Measurements from ENCODE around the gene OGFOD3.

The OGFOD3 gene

GRCh38 chr17:82446124-82446523 is 27.7 kb upstream of the OGFOD3 start:
- no peak for DNase-seq

GRCh38 chr17:82445542-82445941 is 27.2 kb upstream of the OGFOD3 start:
- no peak for DNase-seq

DNA sequence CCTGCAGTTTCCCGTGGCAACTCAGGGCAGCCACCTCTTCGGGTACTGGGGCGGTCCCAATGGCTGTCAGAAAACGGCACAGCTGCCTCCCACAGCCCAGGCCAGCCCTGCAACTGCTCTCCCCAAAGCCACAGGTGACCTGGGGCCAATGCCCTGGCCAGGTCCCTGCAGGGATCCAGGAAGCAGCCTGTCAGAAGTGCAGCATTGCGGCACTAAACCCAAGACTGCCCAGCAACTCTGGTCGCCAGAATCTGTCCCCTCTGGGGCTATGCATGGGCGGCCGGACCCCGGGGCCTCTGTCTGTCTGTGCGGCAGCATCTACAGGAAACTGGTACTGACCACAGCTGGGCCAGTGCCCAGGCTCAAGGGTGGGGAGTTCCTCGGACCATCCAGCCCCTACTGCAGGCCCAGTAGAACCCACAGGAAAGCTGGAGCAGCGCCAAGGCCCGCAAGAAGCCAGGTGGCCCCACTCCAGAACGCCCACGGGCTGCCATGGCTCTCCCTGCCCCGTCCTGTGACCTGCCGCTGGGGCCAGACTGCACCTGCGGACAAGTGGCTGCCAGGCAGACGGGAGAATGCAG is 26.6 kb upstream of the OGFOD3 start:
- DNase-seq: no peak

- no peak for DNase-seq
Measured at GRCh38 chr17:82444284-82444893, 26.0 kb upstream of the OGFOD3 start.

DNA sequence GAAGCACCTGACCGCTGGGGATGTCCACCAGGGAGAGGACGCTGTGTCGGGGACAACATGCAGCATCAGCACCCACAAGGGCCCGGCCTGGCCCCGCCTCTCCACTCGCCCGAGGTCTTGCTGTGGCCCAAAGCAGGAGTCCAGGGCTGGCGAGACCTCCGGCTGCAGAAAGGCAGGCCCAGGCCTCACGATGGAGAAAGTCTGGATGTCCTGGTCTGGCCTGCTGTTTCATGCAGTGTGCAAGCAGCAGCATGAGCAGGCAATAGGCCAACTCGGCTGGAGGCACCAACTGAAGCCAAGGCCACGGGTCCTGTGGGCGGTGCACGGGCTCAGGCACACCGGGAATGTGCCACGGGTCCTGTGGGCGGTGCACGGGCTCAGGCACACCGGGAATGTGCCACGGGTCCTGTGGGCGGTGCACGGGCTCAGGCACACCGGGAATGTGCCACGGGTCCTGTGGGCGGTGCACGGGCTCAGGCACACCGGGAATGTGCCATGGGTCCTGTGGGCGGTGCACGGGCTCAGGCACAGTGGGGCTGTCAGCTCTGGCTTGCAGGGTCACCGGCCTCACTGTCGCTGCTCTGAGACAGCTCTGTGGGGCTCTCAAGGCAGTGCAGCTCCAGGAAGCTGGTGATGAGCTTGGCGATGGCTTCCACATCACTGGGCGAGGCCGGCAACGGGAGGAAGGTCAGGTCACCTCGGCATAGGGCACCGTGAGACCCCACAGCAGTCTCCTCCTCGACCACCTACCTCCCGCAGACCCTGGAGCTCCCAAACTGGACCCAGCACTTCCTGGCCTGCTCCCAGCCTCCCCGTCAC is 25.3 kb upstream of the OGFOD3 start:
- no peak for DNase-seq

DNA sequence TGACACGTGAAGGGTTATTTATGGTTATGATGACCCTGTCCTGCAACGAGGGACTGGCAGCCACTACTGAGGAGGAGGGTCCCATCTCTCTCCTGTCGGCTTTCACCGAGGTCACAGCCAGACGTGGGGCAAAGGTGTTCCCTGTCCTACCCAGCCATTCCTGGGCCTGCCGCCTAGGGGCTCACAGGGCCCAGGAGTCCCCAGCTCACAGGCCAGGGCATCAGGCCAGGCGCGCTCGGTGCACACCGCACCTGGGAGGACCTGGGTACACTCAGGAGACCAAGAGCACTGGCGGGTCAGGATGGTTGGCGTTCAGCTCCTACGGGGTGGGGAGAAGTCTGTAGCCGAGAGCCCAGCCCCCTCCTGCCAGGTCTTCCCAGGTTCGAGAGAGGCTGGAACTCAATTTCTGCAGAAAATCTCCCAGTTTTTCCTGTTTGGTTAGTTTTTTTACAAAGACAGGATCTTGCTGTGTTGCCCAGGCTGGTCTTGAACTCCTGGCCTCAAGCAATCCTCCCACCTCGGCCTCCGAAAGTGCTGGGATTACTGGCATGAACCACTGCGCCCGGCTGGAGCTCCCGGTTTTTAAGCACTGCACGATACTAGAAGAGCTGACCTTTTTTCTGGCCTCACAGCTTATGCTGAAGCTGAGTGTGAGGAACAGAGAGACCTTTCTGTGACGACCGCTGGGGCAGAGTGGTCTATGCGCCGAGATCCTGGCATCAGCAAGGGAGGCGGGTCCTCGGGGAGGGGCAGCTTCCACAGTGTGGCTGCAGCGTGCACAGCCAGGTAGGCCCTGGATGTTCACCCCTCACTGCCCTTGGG is 24.5 kb upstream of the OGFOD3 start:
- no peak for DNase-seq

- no peak for DNase-seq
Measured at GRCh38 chr17:82441691-82442487, 23.5 kb upstream of the OGFOD3 start.

GRCh38 chr17:82440991-82441627 is 22.7 kb upstream of the OGFOD3 start:
- DNase-seq: no peak

GRCh38 chr17:82440469-82440981 is 22.1 kb upstream of the OGFOD3 start:
- DNase-seq: no peak

DNA sequence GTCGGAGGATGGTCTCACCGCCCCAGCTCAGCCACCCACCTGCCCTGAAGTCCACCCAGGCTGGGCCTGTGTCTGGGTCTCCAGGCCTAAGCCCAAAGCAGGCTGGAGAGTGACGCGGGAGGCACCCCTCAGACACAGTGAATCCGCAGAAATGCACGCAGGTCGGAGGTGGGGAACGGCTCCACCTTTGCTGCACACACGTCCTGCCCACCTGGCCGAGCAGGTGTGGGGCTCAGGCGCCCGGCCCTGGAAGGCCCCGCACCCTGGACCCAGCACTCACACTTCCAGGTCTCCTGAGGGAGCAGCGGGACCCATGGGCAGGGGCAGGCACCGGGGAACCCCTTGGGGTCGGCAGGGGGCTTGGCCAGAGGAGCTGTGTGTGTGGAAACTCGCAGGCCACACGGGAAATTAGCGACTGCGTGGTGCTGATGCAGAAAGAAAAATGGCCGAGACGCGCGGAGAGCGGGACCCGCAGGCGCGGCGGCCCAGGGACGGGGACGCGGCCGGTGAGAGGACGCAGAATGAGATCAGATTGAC is 21.5 kb upstream of the OGFOD3 start:
- no peak for DNase-seq

GRCh38 chr17:82439194-82439828 is 20.9 kb upstream of the OGFOD3 start:
- no peak for DNase-seq

- DNase-seq: no peak
Measured at GRCh38 chr17:82438401-82439193, 20.2 kb upstream of the OGFOD3 start.

DNA sequence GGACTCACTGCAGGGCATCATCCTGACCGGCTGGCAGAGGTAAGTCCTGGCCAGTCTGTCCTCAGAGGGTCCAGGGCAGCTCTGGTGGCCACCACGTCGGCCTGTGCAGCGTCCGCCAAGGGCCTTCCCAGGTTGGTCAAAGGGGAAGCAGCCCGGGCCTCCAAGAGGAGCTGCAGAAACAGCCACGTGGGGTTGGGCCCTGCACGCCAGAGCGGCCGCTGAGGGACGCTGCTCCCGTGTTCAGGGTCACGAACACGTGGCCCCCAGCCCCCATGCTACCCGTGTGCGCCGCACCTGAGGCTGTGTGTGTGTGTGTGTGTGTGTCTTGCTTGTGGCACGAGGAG is 18.9 kb upstream of the OGFOD3 start:
- DNase-seq: no peak

DNA sequence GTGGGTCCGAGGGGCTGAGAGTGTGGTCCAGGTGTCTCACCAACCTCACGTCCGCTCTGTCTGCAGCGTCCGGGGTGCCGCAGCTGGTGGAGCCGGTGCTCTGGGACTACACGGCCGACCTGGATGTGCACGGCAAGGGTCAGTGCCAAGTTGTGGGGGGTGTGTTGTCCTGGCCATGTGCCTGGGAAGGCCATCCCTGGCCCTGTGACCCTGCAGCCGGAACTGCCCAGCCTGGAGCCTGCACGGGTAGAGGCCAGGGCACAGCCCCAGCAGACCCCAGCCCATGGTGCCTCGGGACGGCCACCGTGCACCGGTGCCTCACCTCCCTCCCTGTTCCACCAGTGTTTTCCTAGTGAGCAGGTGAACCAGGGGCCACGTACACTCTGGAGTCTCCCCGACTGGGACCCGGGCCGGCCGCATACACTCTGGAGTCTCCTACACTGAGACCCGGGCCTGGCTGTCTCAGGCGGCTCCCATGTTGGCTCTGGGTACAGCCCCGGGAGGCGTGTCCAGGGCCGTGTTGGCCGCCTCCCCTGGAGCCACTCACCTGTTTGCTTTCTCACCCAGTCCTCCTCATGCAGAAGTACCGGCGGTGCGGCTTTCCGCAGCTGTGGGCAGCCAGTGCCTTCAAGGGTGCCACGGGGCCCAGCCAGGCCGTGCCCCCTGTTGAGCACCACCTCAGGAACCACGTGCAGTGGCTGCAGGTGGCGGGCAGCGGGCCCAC is 18.4 kb upstream of the OGFOD3 start:
- no peak for DNase-seq

DNA sequence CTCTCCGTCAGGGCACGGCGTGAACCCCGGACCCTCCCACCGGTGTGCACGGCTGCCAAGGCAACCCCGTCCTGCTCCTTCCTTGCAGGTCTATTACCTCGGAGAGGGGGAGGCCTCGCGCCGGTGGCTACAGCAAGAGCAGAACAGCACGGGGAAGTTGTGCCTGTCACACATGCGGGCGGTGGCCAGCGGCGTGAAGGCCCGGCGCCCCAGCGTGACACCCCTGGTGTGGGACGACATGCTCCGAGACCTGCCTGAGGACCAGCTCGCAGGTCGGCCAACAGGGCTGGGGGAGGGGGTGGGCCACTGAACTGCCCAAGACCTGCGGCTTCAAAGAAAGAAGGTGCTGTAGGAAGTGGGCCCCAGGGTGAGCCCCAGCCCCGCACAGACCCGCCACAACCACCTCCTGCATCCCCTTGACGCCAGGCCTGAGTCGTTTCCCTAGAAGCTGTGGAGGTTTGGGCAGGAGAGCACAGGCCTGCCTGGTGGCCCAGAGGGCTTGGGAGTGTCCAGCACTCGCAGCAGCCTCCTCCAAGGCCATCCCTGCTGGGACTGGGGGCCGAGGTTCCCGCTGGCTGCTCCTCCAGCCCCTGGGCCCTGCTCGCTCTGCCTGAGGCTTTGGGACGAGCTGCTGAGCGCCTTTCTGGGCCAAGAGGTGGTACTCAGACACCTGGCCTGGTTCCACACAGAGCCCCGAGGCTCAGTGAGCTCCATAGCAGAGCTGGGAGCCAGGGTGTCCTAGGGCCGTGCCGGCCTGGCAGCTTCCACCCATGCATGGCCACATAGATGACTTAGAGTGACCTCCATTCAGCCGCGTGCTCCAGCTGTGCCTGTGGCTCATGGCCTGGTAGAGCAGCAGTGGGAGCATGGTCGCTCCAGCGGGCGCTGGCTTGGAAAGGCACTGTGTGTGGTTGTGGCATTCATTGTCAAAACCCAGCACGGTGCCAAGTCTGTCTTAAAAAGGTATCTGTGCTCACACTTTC is 17.5 kb upstream of the OGFOD3 start:
- DNase-seq: no peak

DNA sequence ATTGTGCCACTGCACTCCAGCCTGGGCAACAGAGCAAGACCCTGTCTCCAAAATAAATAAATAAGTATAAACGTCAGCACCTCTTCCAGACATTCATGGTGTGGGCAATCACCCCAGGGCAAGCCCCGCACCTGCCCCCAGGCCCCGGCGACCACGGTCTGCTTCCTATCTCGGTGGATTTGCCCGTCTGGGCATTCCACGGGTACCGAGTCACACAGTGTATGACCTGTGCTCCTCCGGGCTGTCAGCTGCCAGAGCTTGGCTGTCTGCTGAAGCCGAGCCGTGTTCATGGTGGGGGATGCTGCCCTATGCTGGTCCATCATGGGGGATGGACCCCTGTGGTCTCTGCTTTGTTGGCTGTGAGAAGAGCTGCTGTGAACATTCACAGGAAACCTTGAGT is 16.7 kb upstream of the OGFOD3 start:
- DNase-seq: no peak

DNA sequence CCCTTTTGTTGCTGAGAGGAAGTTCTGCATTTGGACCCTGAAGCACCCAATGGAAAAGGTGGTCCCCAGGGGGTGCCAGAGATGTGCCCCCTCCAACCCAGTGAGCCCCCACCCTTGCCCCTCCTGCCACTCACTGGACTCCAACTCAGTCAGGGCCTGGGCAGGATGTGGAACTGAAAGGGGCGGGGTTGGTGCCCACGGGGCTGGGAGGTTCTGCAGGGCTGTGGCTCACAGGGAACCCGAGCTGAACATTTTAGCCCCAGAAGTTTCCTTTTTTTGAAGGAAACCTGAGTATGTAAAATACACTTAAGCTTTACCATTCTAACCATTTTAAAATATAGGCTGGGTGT is 15.8 kb upstream of the OGFOD3 start:
- DNase-seq: peak; percentile 30

DNA sequence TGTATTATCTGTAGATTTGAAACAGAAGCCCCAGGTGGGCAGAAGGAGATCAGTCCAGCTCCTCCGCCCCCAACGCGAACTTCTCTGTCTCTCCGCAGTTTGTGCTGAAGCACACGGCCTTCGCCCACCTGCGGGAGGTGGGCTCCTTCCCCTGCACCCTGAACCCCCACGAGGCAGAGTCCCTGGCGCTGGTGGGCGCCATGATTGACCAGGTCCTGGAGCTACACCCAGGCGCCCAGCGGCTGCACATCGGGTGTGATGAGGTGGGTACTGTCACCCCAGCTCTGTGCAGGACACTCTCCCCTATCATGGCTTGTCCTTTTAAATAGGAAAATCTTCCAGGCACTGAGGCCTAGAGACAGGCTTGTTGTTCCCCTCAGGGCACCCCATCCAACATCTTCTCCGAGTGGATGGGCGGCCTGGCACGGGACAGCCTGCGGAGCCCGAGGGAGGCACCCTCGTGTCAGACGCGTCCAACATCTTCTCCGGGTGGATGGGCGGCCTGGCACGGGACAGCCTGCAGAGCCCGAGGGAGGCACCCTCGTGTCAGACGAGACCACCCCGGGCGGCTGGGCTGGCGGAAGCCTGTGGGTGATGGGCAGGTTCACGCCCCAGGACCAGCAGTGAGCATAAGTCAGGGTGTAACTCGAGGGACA is 15.3 kb upstream of the OGFOD3 start:
- DNase-seq: no peak
